ENCODE data around the gene PTK6. TPM values are rescaled to one million over a fixed set of nuclear protein-coding genes. Genes with fewer than 3 reads are reported as not detected.
A peak's percentile ranks its signal among the peaks of the same experiment; 100 is the strongest.

PTK6 gene
- polyA plus RNA-seq, 2 of the 4 experiments (the other 2 are of a cell fraction) = 1.2 to 2.0 TPM

GRCh38 chr20:63561624-63562396 is 24.6 kb upstream of the PTK6 start:
- Histone ChIP-seq H3K9me3 (no peaks in the 10 kb centered on the region), H3K27ac (no peak overlapping the region), H3K4me1 (no peaks in the 10 kb centered on the region), H3K4me3 (no peak overlapping the region), H3K4me2 (no peak overlapping the region)
- ChIA-PET POLR2A (interaction anchor here (0.6 to 0.7 kb wide), 2 partner anchors 11 to 12 kb away, joined by 3 to 7 read pairs; partner anchors contain the start of gene HELZ2), CTCF (interaction anchor here (1.1 to 7.6 kb wide), 3 partner anchors 24 to 70 kb away, joined by 4 to 49 read pairs (median 7); partner anchors contain the start of gene PTK6)
- WGBS (ENCODE audit: missing lambda C conversion rate) = 75% methylated on average over 8 of the region's 36 CpGs
- ATAC-seq (no peak), DNase-seq (ENCODE audit: low read depth in 1 of 2, low spot score in 1 of 2) (no peak), FAIRE-seq (no peak)
- TF ChIP-seq BCL3 (IDR thresholded peaks at IDR 0.05) = no peak
- TF ChIP-seq CBX8 (IDR thresholded peaks at IDR 0.05) = no peak
- no peak for TF ChIP-seq PBX3 (IDR thresholded peaks at IDR 0.05)
- TF ChIP-seq, protein P1, sequence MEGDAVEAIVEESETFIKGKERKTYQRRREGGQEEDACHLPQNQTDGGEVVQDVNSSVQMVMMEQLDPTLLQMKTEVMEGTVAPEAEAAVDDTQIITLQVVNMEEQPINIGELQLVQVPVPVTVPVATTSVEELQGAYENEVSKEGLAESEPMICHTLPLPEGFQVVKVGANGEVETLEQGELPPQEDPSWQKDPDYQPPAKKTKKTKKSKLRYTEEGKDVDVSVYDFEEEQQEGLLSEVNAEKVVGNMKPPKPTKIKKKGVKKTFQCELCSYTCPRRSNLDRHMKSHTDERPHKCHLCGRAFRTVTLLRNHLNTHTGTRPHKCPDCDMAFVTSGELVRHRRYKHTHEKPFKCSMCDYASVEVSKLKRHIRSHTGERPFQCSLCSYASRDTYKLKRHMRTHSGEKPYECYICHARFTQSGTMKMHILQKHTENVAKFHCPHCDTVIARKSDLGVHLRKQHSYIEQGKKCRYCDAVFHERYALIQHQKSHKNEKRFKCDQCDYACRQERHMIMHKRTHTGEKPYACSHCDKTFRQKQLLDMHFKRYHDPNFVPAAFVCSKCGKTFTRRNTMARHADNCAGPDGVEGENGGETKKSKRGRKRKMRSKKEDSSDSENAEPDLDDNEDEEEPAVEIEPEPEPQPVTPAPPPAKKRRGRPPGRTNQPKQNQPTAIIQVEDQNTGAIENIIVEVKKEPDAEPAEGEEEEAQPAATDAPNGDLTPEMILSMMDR (IDR thresholded peaks at IDR 0.05) = no peak
- TF ChIP-seq BHLHE40 (IDR thresholded peaks at IDR 0.05; ENCODE audit: low read depth, low read length) = no peak
- TF ChIP-seq FOXS1 (CRISPR knock-in tag; IDR thresholded peaks at IDR 0.05) = no peak
- no peak for TF ChIP-seq ELK1 (IDR thresholded peaks at IDR 0.05; ENCODE audit: low read depth, low read length)

DNA sequence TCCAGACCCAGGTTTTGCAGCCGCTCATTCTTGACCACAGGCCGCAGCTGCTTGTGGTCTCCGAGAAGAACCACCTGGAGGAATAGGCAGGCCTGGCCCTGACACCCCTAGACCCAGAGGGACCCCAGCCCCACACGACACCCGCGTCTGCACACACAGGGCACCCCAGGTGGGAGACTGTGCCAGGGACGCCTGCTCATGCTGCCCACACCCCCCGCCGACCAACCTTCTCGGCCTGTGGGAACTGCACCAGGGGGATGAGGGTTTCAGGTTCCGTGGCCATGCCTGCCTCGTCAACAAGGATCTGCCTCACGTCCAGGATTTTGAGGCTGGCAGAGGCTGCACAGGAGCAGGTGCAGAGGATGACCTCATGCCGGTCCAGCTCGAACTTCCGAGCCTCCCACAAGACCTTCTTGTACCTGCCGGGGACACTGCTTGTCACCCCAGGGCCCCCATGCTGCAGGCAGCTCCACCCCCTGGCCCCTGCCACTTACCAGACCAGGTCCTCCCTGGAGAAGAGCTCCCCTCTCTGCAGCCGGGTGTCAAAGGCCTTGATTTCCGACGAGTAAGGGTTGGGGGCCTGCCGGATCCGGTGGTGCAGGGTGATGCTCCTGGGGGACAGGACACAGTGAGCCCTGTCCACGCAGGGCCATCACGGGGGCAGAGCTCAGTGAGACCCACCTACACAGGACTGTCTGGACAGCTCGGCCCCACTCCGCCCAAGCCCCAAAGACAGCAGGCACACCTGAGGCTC is 23.9 kb upstream of the PTK6 start:
- Histone ChIP-seq H3K4me1 (no peaks in the 10 kb centered on the region), H3K9me3 (no peaks in the 10 kb centered on the region), H3K27ac (no peak overlapping the region), H3K4me2 (no peak overlapping the region), H3K4me3 (no peak overlapping the region)
- FAIRE-seq (no peak), DNase-seq (ENCODE audit: low read depth in 1 of 2, low spot score in 1 of 2) (no peak), ATAC-seq (no peak)
- WGBS (ENCODE audit: missing lambda C conversion rate) = 96% methylated on average over 14 of the region's 26 CpGs
- CTCF ChIA-PET = interaction anchor here (1.3 to 7.6 kb wide), 3 partner anchors 23 to 413 kb away, joined by 4 to 49 read pairs (median 7); partner anchors contain the start of gene PTK6
- no peak for TF ChIP-seq MAZ (IDR thresholded peaks at IDR 0.05; ENCODE audit: borderline replicate concordance, low read depth, low read length)
- no peak for TF ChIP-seq HOXB13 (CRISPR knock-in tag; IDR thresholded peaks at IDR 0.05; ENCODE audit: low read depth)
- TF ChIP-seq RARB (CRISPR knock-in tag; IDR thresholded peaks at IDR 0.05) = no peak
- POLR2A ChIA-PET = no interaction called here

- no peaks in the 10 kb centered on the region for H3K4me1 ChIP-seq
- DNase-seq (ENCODE audit: low read depth in 1 of 2, low spot score in 1 of 2) (no peak), FAIRE-seq (no peak), ATAC-seq (no peak)
- POLR2A ChIA-PET = no interaction called here
- H3K9me3 ChIP-seq = no peaks in the 10 kb centered on the region
- H3K4me3 ChIP-seq = no peak overlapping the region
- 91% methylated on average over 9 of the region's 16 CpGs for WGBS (ENCODE audit: missing lambda C conversion rate)
- CTCF ChIA-PET = interaction anchor here (1.3 to 7.6 kb wide), 2 partner anchors 22 to 413 kb away, joined by 4 to 49 read pairs; partner anchors contain the start of gene PTK6
- no peak overlapping the region for H3K4me2 ChIP-seq
- TF ChIP-seq EHF (CRISPR knock-in tag; IDR thresholded peaks at IDR 0.05) (no peak), ZFP36 (IDR thresholded peaks at IDR 0.05; ENCODE audit: borderline replicate concordance, partially characterized antibody) (peak; percentile 75), FOXS1 (CRISPR knock-in tag; IDR thresholded peaks at IDR 0.05) (no peak), HMGXB4 (CRISPR knock-in tag; IDR thresholded peaks at IDR 0.05; ENCODE audit: borderline replicate concordance) (no peak), FOSB (CRISPR knock-in tag; IDR thresholded peaks at IDR 0.05) (no peak), ATOH8 (CRISPR knock-in tag; IDR thresholded peaks at IDR 0.05; ENCODE audit: low read depth) (no peak), NPAS2 (CRISPR knock-in tag; IDR thresholded peaks at IDR 0.05; ENCODE audit: borderline replicate concordance) (no peak), CHD2 (IDR thresholded peaks at IDR 0.05; ENCODE audit: low read length, partially characterized antibody) (no peak)
- H3K27ac ChIP-seq = no peak overlapping the region
These were observed 23.2 kb upstream of the PTK6 start for GRCh38 chr20:63560333-63560805.

Data from A549 (cell line).